PC-3 (cell line): ENCODE results near the gene SLC12A9. TPM values are rescaled to one million over a fixed set of nuclear protein-coding genes. Genes with fewer than 3 reads are reported as not detected.

Experiments
- ATAC-seq: fragments of 200-7000 bp; cut with Tn5 transposase; 2 replicates; pipeline ENCODE4 v1.9.1; 2020; ENCODE audit warnings: mild to moderate bottlenecking, moderate library complexity
- BruUV-seq: library from RNA; stranded (reverse); fragments of 400-500 nt; replicated peaks from 2 replicates; lab custom pipeline; 2021; lab: Mats Ljungman, UMichigan
- CTCF ChIA-PET: fragments of 300-600 bp; sonication (Branson Sonifier 250); formaldehyde crosslinking; loops from one replicate; lab custom pipeline; 2022; ENCODE audit warnings: antibody characterized with exemption; lab: Charles Lee
- POLR2A ChIA-PET: fragments of 300-600 bp; sonication (Branson Sonifier 250); formaldehyde crosslinking; loops from one replicate; lab custom pipeline; 2022; ENCODE audit warnings: antibody characterized with exemption; ENCODE audit not compliant: unreplicated experiment; lab: Charles Lee
- DNase-seq: peaks from one replicate; pipeline ENCODE4 v3.0.0-alpha.2; 2015
- H2AFZ ChIP-seq: fragments of 300-600 bp; sonication (generic); 2 replicates; pipeline ENCODE4 v1.6.0; 2016; ENCODE audit warnings: antibody characterized with exemption, low read length
- H3F3A ChIP-seq: fragments of 300-600 bp; sonication (generic); one replicate; pipeline ENCODE4 v1.6.0; 2017; ENCODE audit warnings: antibody characterized with exemption, low read length, control low read depth, mild to moderate bottlenecking; ENCODE audit not compliant: unreplicated experiment
- H3K27ac ChIP-seq: fragments of 300-600 bp; sonication (generic); 2 replicates; pipeline ENCODE4 v1.5.1; 2016; ENCODE audit warnings: mild to moderate bottlenecking, low read length
- H3K27me3 ChIP-seq: fragments of 300-600 bp; sonication (generic); 2 replicates; pipeline ENCODE4 v1.6.1; 2016; ENCODE audit warnings: low read length, mixed read lengths
- H3K36me3 ChIP-seq: fragments of 300-600 bp; sonication (generic); 2 replicates; pipeline ENCODE4 v1.6.1; 2016; ENCODE audit warnings: low read depth, mixed run types, low read length, mixed read lengths
- H3K4me1 ChIP-seq: fragments of 300-600 bp; sonication (generic); 2 replicates; pipeline ENCODE4 v1.5.1; 2016; ENCODE audit warnings: low read length; ENCODE audit not compliant: insufficient read depth
- H3K4me2 ChIP-seq: fragments of 300-600 bp; sonication (generic); 2 replicates; pipeline ENCODE4 v1.6.0; 2016; ENCODE audit warnings: low read length
- H3K4me3 ChIP-seq: fragments of 300-600 bp; sonication (generic); 2 replicates; pipeline ENCODE4 v1.5.1; 2016; ENCODE audit warnings: mild to moderate bottlenecking, low read length, mixed read lengths
- H3K79me2 ChIP-seq: fragments of 300-600 bp; sonication (generic); 2 replicates; pipeline ENCODE4 v1.6.1; 2017; ENCODE audit warnings: low read length, mixed read lengths
- H3K9ac ChIP-seq: fragments of 300-600 bp; sonication (generic); 2 replicates; pipeline ENCODE4 v1.6.0; 2016; ENCODE audit warnings: mild to moderate bottlenecking, low read length
- H3K9me2 ChIP-seq: fragments of 300-600 bp; sonication (generic); replicated peaks from 2 replicates; pipeline ENCODE4 v1.6.1; 2016; ENCODE audit warnings: mixed run types, low read length, mixed read lengths
- H3K9me3 ChIP-seq: fragments of 300-600 bp; sonication (generic); 2 replicates; pipeline ENCODE4 v1.6.1; 2016; ENCODE audit warnings: low read length, mixed read lengths
- H4K20me1 ChIP-seq: fragments of 300-600 bp; sonication (generic); 2 replicates; pipeline ENCODE4 v1.6.1; 2016; ENCODE audit warnings: low read length, mixed read lengths
- EZH2 ChIP-seq: fragments of 300-600 bp; sonication (generic); IDR thresholded peaks from one replicate; pipeline ENCODE4 v1.6.1; 2017; ENCODE audit warnings: antibody characterized with exemption, mild to moderate bottlenecking, low read length; ENCODE audit not compliant: unreplicated experiment
- EZH2phosphoT487 ChIP-seq: fragments of 300-600 bp; sonication (generic); IDR thresholded peaks from 2 replicates; pipeline ENCODE4 v1.6.1; 2018; ENCODE audit warnings: mild to moderate bottlenecking, antibody characterized with exemption, low read length, borderline replicate concordance
- intact Hi-C: fragments of 100-400 bp; cut with micrococcal nuclease; formaldehyde crosslinking; loops from 2 replicates; pipeline ENCODE4 v1.9.0; 2023
- total RNA-seq: library from RNA; depleted of rRNA; stranded (reverse); fragments of >200 nt; gene quantifications from 2 replicates; pipeline ENCODE4 v1.2.3, GENCODE V29; 2014
- TF ChIP-seq, protein P1 (sequence below): fragments of 300-600 bp; sonication (generic); conservative IDR thresholded peaks from 2 replicates; pipeline ENCODE4 v1.5.1; 2017; ENCODE audit warnings: antibody characterized with exemption, low read depth, mild to moderate bottlenecking, low read length

The SLC12A9 gene
- total RNA-seq, 1 experiment from 2014 or later: 31.2 TPM

DNA sequence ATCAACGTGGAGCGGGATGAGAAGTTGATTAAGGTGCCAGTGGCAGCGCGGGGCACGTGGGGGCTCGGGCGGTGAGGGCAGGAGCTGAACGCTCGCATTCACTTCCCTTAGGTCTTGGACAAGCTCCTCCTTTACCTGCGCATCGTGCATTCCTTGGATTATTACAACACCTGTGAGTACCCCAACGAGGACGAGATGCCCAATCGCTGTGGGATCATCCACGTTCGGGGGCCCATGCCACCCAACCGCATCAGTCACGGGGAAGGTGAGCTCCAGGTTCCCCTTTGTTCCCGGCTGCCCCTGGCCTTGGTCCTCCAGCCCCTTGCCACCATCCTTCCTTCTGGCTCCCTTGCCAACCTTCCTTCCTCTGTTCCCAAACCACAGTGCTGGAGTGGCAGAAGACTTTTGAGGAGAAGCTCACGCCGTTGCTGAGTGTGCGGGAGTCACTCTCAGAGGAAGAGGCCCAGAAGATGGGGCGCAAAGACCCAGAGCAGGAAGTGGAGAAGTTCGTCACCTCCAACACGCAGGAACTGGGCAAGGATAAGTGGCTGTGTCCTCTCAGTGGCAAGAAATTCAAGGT, 34.5 kb downstream of the SLC12A9 start:
- no peak overlapping the region for H2AFZ ChIP-seq
- no peak overlapping the region for H3K4me3 ChIP-seq
- CTCF ChIA-PET: no interaction called here
- POLR2A ChIA-PET: no interaction called here
- no peaks in the 10 kb centered on the region for H3K9me3 ChIP-seq
- ATAC-seq (no peak), DNase-seq (no peak)
- no peak overlapping the region for H3K4me2 ChIP-seq
- TF ChIP-seq EZH2phosphoT487 (no peak), EZH2 (no peak)
- TF ChIP-seq, protein P1, sequence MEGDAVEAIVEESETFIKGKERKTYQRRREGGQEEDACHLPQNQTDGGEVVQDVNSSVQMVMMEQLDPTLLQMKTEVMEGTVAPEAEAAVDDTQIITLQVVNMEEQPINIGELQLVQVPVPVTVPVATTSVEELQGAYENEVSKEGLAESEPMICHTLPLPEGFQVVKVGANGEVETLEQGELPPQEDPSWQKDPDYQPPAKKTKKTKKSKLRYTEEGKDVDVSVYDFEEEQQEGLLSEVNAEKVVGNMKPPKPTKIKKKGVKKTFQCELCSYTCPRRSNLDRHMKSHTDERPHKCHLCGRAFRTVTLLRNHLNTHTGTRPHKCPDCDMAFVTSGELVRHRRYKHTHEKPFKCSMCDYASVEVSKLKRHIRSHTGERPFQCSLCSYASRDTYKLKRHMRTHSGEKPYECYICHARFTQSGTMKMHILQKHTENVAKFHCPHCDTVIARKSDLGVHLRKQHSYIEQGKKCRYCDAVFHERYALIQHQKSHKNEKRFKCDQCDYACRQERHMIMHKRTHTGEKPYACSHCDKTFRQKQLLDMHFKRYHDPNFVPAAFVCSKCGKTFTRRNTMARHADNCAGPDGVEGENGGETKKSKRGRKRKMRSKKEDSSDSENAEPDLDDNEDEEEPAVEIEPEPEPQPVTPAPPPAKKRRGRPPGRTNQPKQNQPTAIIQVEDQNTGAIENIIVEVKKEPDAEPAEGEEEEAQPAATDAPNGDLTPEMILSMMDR: no peak
- H4K20me1 ChIP-seq: no peaks in the 10 kb centered on the region
- peaks cover 37% of the 10 kb centered on the region for H3K4me1 ChIP-seq
- H3K27ac ChIP-seq: no peak overlapping the region
- H3K9ac ChIP-seq: no peak overlapping the region
- H3K27me3 ChIP-seq: no peaks in the 10 kb centered on the region
- intact Hi-C loops: no loop called here
- peaks cover 56% of the 10 kb centered on the region for H3K36me3 ChIP-seq
- H3K79me2 ChIP-seq: peaks cover 33% of the 10 kb centered on the region
- H3K9me2 ChIP-seq: no peaks in the 10 kb centered on the region
- no TSS peak for BruUV-seq
- H3F3A ChIP-seq: no peaks in the 10 kb centered on the region

DNA sequence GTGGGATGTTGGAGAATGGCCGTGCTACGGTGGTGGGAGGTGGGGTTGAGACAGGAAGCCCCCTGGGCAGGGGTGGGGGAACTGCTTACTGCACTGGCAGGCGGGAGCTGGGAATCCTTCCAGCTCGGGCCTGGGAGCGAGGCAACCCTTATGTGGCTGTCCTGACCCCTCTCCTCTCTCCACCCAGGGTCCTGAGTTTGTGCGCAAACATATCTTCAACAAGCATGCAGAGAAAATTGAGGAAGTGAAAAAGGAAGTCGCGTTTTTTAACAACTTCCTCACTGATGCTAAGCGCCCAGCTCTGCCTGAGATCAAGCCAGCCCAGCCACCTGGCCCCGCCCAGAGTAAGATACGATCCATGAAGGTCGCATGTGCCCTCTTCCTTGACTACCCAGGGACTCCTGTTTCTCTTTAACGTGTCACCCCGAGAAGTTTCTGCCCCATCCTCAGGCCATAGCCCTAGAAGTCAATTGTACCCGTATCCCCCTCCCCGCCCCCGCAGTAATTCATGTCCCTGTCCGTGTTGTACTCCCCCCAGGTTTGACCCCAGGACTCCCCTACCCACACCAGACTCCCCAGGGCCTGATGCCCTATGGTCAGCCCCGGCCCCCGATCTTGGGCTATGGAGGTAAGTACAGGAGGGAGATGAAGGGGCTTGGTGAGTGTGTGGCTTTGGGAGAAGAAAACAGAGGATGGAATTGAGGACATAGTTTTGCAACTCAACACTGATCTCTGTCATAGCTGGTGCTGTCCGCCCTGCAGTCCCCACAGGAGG, 35.2 kb downstream of the SLC12A9 start:
- Histone ChIP-seq H3K9me2 (no peaks in the 10 kb centered on the region), H4K20me1 (no peaks in the 10 kb centered on the region), H3K27me3 (no peaks in the 10 kb centered on the region), H3K9ac (no peak overlapping the region), H3K4me2 (peak overlapping the region; percentile 97), H2AFZ (no peak overlapping the region), H3K4me1 (peaks cover 37% of the 10 kb centered on the region), H3K36me3 (peaks cover 50% of the 10 kb centered on the region), H3F3A (no peaks in the 10 kb centered on the region), H3K27ac (no peak overlapping the region), H3K79me2 (peaks cover 33% of the 10 kb centered on the region), H3K4me3 (peak overlapping the region; percentile 81; the same call in 1 of the 2 replicates), H3K9me3 (no peaks in the 10 kb centered on the region)
- DNase-seq (no peak), ATAC-seq (no peak)
- intact Hi-C loops: no loop called here
- CTCF ChIA-PET: no interaction called here
- no peak for TF ChIP-seq EZH2phosphoT487
- no peak for TF ChIP-seq EZH2
- TF ChIP-seq, protein P1: no peak
- BruUV-seq: TSS peak; percentile 46
- POLR2A ChIA-PET: no interaction called here
